Dermis microvascular lymphatic vessel endothelial cell (primary cell): ENCODE results near the gene SFT2D3. TPM values are rescaled to one million over a fixed set of nuclear protein-coding genes. Genes with fewer than 3 reads are reported as not detected.

Experiments used
- DNase-seq, 2 donors: peaks; one replicate each; pipeline versions ENCODE4 v3.0.0 to v3.0.0-alpha.2; 2010; ENCODE audit warnings: low read depth in 2 of 2
- total RNA-seq: library from RNA; depleted of rRNA; stranded (reverse); fragments of >200 nt; gene quantifications from 2 replicates; pipeline ENCODE4 v1.2.1, GENCODE V29; 2014

The SFT2D3 gene
- total RNA-seq, 1 donor from 2014 or later, result 3.5 TPM

- DNase-seq, result peak in 1 of 2 donors; percentile 10
These were observed 39.5 kb downstream of the SFT2D3 start for GRCh38 chr2:127740665-127741288.

GRCh38 chr2:127743477-127744026 is 42.3 kb downstream of the SFT2D3 start:
- DNase-seq, result no peak

- no peak for DNase-seq
These were observed 46.3 kb downstream of the SFT2D3 start for GRCh38 chr2:127747621-127748020.

GRCh38 chr2:127749537-127749936 is 48.2 kb downstream of the SFT2D3 start:
- peak in 1 of 2 donors; percentile 17 for DNase-seq

GRCh38 chr2:127753374-127753773 is 52.1 kb downstream of the SFT2D3 start:
- no peak for DNase-seq

- DNase-seq, result no peak
These were observed 52.9 kb downstream of the SFT2D3 start for GRCh38 chr2:127754186-127754585.

Other genes starting within 250 kb of the SFT2D3 start
- gene IWS1, start 175.0 kb upstream of the SFT2D3 start, total RNA-seq, result 21.7 and 26.2 TPM in 2 replicates
- 0.13 TPM in 2 replicates for gene MYO7B, start 165.8 kb upstream of the SFT2D3 start, total RNA-seq
- gene GPR17, start 55.3 kb upstream of the SFT2D3 start, total RNA-seq, result not detected in 2 replicates
- gene LIMS2, start 26.0 kb upstream of the SFT2D3 start, total RNA-seq, result 3.1 and 5.3 TPM in 2 replicates
- gene WDR33, start 109.7 kb downstream of the SFT2D3 start, total RNA-seq, result 21.3 and 22.0 TPM in 2 replicates
- gene POLR2D, start 156.7 kb downstream of the SFT2D3 start, total RNA-seq, result 22.9 and 25.5 TPM in 2 replicates
- 12.2 and 16.3 TPM in 2 replicates for gene AMMECR1L, start 184.5 kb downstream of the SFT2D3 start, total RNA-seq